GM13976 (cell line): Measurements from ENCODE around the gene HBQ1.

Source experiments
- DNase-seq: peaks from one replicate; pipeline ENCODE4 v3.0.0; 2012; ENCODE audit warnings: low spot score
- CTCF ChIP-seq: IDR thresholded peaks from 2 replicates; pipeline ENCODE4 v1.5.1; 2012; ENCODE audit warnings: borderline replicate concordance, mild to moderate bottlenecking; ENCODE audit not compliant: insufficient read depth; ENCODE audit errors: extremely low read depth, missing control alignments, control extremely low read depth
- in situ Hi-C: fragments of 300-500 bp; cut with MboI; formaldehyde crosslinking; loops from one replicate; pipeline ENCODE4 v1.12.0; 2022; ENCODE audit warnings: low sequenced_read_pairs, mixed read lengths, inconsistent platforms; ENCODE audit not compliant: unreplicated experiment

Gene HBQ1

GRCh38 chr16:179211-180092 is 807 bp upstream of the HBQ1 start:
- no peak for DNase-seq
- in situ Hi-C loops, result loop anchor here (5.0 kb wide), 1 partner anchor 62 kb away; no protein-coding TSS in a partner anchor
- no peak for TF ChIP-seq CTCF

DNA sequence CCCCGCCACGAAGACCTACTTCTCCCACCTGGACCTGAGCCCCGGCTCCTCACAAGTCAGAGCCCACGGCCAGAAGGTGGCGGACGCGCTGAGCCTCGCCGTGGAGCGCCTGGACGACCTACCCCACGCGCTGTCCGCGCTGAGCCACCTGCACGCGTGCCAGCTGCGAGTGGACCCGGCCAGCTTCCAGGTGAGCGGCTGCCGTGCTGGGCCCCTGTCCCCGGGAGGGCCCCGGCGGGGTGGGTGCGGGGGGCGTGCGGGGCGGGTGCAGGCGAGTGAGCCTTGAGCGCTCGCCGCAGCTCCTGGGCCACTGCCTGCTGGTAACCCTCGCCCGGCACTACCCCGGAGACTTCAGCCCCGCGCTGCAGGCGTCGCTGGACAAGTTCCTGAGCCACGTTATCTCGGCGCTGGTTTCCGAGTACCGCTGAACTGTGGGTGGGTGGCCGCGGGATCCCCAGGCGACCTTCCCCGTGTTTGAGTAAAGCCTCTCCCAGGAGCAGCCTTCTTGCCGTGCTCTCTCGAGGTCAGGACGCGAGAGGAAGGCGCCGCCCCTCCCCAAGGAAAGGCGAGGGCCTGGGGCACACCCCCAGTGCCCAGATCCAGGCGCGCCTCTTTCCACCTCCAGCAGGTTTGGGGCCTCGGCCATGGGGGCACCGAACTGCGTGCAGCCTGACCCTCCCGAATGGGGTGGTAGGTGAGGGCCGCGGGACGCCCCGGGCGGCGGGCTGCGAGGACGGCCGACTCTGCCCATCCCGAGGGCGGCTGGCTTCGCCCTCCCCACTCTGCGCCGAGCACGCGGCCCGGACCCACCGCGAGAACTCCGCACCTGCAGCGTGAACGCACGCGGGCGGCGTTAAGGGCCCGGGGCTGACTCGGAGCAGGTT is 664 bp downstream of the HBQ1 start:
- peak; percentile 95 for DNase-seq
- peak; percentile 17 for TF ChIP-seq CTCF
- in situ Hi-C loops, result loop anchor here (5.0 kb wide), 1 partner anchor 64 kb away; no protein-coding TSS in a partner anchor

GRCh38 chr16:181565-182021 is 1.3 kb downstream of the HBQ1 start:
- TF ChIP-seq CTCF, result peak; percentile 90
- DNase-seq, result no peak
- in situ Hi-C loops, result loop anchor here (5.0 kb wide), 1 partner anchor 64 kb away; no protein-coding TSS in a partner anchor

DNA sequence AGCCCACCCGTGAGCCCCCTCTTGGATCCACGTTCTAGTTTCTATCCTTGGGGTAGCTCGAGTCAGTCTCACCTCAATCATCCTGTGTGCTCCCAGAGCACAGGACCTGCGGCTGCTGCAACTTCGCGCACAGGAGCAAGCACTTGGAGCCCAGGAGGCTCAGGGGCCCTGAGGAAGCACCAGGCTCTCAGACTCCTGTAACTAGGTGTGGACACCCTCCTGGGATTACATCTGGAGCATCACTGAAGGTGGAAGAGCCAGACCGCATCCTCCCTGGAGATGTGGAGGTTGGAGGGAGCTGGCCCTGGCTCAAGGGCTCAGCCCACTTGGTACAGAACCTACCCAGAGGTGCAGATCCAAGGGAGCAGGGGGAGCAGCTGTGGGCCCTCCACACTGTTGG is 2.7 kb downstream of the HBQ1 start:
- in situ Hi-C loops, result loop anchor here (5.0 kb wide), 1 partner anchor 66 kb away; no protein-coding TSS in a partner anchor
- no peak for TF ChIP-seq CTCF
- no peak for DNase-seq

GRCh38 chr16:185213-185612 is 5.0 kb downstream of the HBQ1 start:
- in situ Hi-C loops, result no loop called here
- DNase-seq, result no peak
- TF ChIP-seq CTCF, result no peak

- no peak for TF ChIP-seq CTCF
- in situ Hi-C loops, result no loop called here
- no peak for DNase-seq
Observed at GRCh38 chr16:185691-186090, 5.4 kb downstream of the HBQ1 start.
